Endometrium (tissue), 2 donors: ENCODE measurements around the gene NUTM1.
A peak's percentile ranks its signal among the peaks of the same experiment; 100 is the strongest.

Experiments used
- FAIRE-seq: peaks from 2 replicates; lab custom pipeline; 2012; peaks lifted over from hg19 to GRCh38; lab: Jason Lieb, UNC
- donor health status: control.
- donor health status: control.

The NUTM1 gene, protein sequence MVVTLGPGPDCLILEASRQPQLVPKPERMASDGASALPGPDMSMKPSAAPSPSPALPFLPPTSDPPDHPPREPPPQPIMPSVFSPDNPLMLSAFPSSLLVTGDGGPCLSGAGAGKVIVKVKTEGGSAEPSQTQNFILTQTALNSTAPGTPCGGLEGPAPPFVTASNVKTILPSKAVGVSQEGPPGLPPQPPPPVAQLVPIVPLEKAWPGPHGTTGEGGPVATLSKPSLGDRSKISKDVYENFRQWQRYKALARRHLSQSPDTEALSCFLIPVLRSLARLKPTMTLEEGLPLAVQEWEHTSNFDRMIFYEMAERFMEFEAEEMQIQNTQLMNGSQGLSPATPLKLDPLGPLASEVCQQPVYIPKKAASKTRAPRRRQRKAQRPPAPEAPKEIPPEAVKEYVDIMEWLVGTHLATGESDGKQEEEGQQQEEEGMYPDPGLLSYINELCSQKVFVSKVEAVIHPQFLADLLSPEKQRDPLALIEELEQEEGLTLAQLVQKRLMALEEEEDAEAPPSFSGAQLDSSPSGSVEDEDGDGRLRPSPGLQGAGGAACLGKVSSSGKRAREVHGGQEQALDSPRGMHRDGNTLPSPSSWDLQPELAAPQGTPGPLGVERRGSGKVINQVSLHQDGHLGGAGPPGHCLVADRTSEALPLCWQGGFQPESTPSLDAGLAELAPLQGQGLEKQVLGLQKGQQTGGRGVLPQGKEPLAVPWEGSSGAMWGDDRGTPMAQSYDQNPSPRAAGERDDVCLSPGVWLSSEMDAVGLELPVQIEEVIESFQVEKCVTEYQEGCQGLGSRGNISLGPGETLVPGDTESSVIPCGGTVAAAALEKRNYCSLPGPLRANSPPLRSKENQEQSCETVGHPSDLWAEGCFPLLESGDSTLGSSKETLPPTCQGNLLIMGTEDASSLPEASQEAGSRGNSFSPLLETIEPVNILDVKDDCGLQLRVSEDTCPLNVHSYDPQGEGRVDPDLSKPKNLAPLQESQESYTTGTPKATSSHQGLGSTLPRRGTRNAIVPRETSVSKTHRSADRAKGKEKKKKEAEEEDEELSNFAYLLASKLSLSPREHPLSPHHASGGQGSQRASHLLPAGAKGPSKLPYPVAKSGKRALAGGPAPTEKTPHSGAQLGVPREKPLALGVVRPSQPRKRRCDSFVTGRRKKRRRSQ

DNA sequence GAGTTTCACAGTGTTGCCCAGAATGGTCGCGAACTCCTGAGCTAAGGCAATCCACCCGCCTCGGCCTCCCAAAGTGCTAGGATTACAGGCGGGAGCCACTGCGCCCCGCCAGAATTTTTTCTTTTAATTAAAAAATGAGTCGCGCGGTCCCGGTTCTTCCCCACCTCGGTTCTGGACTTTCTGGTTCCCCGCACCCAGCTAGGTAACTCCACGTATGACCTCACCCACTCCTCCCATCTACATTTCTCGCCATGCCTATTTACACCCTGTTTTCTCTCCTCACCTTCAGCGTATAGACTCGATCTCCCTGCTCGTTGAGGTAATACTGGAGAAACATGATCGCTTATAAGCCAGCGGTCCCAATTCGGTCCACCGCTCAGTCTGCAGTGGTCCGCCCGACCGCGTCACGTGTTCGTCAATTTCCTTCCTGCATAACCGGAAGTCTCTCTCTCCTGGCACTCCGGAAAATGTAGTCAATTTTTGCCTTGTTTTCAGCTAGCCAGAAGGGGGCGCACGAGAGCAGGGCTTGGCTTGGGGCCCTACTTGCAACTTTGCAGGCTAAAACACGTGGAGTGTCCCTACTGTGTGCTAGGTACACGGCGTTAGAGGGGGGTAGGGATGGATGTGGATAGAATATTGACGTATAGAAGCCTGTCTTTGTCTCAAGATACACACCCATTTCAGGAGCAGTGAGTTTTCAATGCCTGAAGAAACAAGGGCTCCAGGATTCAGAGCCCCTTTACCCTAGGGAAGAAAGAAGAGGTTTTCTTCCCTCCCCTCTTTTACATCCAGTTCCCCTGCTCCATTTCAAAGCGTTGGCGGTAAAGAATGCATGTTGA, at the start of gene NUTM1, which contains the start of gene NOP10:
Gene NUTM1 (plus strand): TSS at position 579 of the 839 bp plus-strand sequence. CDS start 382 bp downstream, outside the sequence.
Gene NOP10 (minus strand): TSS at position 400 of the 839 bp plus-strand sequence. CDS start 63 bp downstream, at position 337.
- FAIRE-seq = peak; percentile 67

DNA sequence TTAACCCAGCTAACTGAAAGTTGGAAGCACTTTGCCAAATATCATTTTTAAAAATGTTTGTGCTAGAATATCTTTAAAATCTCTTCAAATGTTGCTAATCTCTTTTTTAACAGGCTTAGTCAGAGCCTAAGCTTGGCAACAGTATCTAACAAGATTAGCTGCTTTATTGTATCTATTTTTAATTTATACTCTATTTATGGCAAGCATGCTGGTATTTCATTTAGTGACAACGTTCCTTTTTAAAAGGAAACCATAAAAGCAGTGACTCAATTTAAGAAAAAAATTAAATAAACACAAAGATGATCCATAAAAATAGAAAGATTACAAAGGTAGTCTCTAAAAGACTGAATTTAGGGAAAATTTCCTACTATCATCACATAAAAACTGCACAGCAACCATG, 46.1 kb upstream of the NUTM1 start:
- FAIRE-seq = no peak

DNA sequence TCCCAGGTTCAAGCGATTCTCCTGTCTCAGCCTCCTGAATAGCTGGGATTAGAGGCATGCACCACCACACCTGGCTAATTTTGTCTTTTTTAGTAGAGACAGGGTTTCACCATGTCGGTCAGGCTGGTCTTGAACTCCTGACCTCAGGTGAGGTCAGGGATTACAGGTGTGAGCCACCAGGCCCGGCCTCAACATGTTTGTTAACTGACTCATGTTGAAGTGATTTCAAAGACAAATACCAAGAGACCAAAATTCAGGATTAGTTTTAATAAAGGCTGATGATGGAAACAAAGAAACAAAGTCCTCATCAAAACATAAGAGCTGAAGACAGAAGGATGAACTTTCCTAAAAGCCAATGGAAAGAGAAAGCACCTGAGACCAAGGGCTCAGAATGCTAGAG, 42.1 kb upstream of the NUTM1 start:
- FAIRE-seq = no peak

DNA sequence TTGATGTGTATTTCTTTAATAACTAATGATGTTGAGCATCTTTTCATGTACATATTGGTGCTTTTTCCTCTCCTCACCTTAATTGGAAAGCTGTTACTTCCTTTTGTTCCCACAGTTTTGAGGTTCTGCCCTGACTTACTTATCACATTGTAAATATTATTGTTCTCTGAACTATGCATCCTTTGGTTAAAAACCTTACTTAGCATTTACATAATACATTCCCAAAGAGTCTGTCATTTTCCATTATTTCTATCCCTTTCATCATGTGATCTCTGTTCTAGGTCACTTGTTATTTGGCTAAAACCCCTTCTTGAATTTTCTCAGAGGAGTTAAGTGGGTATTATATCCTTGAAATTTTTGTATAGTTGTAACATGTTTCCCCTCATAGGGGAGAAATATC, 38.5 kb upstream of the NUTM1 start:
- no peak for FAIRE-seq

DNA sequence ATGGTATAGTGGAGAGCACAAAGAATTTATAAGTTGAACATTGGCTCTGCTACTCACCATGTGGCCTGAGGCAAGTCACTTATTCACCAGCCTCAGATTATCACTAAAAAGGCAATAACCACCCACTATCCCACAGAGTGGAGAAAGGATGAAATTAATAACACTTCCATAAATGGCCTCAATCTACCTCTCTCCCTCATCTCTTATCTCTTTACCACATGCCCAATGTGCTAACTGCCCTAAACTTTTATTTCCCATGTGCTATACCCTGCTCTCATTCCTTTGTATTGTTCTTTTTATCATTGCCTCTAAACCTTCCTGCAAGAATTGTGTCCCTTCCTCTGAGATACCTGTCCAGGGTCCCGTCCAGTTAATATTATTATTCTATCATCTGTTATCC, 31.6 kb upstream of the NUTM1 start:
- FAIRE-seq = no peak

DNA sequence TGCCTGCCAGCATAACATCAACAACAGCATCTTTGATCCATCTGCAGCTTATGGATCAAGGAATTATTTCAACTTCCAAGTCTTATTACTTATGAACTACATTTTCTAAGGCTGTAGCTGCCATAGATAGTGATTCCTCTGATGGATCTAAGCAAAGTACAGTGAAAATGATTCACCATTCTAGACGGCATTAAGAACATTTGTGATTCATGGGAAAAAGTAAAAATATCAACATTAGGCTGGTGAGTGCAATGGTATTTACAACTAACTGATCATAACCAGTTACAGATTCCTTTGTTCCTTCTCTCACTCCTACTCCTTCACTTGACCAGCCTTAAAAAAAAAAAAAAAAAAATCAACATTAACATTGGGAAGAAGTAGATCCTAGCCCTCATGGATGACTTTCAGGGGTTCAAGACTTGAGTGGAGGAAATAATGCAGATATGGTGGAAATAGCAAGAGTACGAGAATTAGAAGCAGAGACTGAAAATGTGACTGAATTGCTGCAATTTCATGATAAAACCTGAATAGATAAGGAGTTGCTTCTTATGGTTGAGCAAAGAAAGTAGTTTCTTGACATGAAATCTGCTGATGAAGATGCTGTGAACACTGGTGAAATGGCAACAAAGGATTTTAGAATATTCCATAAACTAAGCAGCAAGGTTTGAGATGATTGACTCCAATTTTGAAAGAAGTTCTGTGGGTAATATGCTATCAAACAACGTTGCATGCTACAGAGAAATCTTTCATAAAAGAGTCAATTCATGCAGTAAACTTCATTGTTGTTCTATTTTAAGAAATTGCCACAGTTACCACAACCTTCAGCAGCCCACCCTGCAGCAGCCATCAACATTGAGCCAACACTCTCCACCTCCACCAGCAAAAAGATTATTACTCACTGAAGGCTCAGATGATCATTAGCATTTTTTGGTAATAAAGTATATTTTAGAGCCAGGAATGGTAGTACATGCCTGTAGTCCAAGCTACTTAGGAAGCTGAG, 28.3 kb upstream of the NUTM1 start:
- FAIRE-seq = no peak

DNA sequence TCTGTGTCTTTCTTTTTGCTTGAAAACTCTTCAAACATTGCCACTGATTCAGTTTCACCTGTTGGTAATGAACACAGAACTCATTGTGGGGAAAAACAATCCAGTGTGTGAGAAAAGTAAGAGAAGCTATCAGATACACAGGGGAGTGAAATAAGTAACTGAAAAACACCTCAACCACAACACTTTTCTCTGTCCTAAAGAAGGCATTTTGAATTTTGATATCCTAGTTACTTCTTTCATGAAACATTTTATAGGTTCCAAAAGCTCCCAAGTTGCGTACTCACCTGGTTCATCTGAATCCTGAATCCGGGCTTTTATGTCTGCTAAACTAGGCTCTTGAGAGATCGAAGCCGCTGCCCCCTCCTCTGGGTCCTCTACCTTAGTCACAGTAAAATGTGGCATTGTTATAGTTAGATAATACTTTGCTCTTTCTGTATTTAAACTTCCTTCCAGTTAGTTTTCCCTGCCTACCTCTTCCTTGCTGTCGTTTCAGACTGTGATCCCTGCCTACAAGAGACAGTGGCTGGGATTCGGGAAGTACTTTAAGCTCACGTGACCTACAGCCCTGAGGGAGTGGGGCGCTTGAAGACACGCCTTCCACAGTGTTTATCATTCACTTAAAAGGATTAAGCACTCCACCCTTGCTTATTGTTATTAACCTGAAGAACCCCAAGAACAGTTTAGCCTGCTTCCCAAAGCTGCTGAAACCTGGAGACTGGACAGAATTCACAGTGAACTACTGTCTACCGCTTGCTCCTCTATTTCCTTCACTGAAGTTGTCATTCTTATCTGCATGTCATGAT, 24.6 kb upstream of the NUTM1 start:
- FAIRE-seq = peak; percentile 62

DNA sequence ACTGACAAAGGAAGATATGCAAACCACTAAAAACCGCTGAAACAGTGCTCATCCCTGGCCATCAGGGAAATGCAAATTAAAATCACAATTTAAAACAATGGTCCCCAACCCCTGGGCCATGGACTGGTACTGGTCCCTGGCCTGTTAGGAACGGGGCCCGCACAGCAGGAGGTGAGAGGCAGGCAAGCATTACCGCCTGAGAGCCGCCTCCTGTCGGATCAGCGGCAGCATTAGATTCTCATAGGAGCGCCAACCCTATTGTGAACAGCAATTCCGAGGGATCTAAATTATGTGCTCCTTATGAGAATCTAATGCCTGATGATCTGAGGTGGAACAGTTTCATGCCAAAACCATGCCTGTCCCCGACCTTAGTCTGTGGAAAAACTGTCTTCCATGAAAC, 19.9 kb upstream of the NUTM1 start:
- no peak for FAIRE-seq

DNA sequence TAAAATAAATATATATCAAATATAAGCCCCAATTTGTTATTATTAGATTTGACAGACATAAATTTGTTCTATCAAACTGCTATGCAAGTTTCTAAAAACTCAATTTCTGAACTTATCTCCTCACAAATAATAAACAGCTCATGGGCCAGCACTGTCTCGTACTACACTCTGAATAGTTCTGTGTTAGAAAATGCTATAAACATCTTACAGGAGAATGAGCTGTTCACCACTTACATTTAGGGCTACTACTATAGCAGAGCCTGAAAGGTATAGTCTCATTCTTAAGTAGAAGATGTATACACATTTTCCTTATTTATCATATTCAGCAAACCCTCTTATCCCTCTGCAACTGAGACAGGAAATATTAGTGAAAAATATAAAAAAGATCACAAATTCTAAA, 18.2 kb upstream of the NUTM1 start:
- FAIRE-seq = no peak

DNA sequence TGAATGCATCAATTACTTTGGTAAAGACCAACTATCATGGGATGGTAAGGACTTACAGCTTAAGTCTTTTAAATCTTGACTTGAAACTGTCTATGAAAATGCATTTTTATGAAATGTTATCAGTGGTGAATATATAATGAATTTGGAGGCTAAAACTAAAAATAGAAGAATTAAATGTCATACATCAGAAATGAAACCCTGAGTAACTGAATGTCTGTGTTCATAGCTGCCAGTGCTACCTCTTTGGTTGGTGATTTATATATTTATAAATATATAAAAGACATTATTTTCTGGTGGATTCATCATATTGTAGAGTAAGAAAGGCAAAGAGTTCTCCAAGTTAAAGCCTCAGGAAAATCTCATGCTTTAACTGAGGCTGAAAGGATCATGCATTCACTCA, 17.7 kb upstream of the NUTM1 start:
- no peak for FAIRE-seq

DNA sequence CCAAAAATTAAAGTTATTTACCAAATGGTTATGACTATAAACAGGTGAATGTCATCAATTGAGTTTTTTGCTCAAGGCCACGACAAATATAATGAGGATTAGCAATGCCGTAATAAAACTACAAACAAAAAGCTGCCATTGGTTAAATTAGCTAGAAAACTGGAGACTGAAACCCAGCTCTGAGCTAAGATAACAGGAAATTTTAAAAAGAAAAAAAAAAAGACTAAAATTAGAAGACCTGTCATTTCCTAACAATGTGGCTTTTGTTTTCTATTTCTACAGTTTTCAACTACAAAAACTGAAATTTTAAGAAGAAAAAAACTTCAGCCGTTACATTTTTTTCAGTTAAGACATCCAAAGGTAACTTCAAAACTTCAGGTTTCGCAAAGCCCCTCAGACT, 15.2 kb upstream of the NUTM1 start:
- no peak for FAIRE-seq

DNA sequence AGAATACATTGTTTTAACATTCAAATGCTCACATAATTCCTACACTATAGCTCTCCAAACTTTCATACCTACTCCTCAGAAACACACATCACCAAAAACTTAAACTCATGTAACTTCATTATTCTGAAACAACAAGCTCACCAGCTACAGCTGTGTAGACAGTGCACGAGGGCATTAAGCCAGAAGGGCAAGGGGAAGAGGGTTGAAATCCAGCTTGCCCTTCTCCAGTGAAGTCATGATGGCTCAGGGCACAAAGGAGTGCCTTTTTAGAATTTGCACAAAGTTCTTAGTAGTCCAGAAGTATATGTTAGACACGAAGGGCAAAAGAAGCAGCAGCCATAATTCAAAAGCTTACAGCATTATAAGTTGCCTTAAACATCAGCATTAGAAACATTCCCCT, 14.1 kb upstream of the NUTM1 start:
- no peak for FAIRE-seq

DNA sequence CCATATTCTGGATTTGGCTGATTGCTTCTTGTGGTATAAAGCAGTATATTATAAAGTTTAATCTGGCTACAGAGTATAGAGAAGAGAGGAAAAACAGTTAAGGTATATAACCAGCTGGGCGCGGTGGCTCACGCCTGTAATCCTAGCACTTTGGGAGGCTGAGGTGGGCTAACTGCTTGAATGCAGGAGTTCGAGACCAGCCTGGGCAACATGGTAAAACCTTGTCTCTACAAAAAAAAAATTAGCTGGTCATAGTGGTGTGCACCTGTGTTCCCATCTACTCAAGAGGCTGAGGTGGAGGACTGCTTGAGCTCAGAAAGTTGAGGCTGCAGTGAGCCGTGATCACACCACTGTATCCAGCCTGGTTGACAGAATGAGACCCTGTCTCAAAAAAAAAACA, 12.8 kb upstream of the NUTM1 start:
- no peak for FAIRE-seq

DNA sequence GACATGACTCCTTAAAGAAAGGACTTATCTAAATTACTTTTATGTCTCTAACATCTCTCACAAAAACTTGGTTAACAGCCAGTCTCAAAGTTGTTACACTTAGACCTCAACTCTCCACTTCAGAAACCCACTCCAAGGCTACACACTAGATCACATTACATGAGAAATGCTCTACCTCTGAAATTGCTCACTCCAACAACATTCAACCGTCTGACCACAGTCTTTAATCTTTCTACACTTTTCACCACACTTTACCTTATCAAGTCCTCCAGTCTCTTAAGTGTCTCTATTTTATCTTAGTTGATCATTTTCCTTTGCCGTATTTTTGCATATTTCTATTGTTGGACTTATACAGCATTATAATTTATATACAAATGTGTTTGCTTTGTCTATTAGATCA, 11.3 kb upstream of the NUTM1 start:
- no peak for FAIRE-seq

DNA sequence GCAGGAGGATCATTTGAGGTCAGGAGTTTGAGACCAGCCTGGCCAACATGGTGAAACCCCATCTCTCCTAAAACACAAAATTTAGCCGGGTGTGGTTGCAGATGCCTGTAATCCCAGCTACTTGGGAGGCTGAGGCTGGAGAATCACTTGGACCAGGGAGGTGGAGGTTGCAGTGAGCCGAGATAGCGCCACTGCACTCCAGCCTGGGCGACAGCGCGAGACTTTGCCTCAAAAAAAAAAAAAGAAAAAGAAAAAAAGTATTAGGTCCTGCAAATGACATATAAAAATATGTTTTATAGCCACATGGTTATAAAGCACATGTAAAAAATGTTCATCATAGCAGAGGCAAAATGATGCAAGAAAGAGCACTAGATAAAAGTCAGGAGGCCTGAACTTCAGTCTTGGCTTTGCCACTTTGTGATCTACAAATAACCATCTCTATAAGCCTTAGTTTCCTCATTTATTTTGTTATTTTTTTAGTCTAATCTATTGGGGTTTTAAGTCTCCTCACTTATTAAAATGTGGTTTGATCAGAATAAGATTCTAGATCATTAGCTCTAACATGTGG, 10.5 kb upstream of the NUTM1 start:
- FAIRE-seq = no peak

DNA sequence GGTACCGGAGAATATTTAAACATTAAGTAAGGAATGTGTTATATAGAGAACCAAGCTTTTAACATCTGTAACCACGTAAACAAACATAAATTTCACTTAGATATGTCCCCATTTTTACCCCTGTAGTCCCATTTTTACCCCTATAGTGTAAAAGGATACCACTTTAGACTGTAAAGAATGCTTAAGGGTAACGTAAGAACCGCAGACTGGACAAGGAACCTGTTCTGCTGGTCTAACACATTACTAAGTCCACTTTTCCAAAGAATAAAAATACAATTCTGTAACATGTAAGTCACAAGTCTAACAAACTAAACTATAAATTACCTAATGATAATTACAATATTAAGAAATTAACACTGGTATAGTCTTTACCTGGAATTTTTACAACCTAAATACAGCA, 8.4 kb upstream of the NUTM1 start:
- FAIRE-seq = no peak

DNA sequence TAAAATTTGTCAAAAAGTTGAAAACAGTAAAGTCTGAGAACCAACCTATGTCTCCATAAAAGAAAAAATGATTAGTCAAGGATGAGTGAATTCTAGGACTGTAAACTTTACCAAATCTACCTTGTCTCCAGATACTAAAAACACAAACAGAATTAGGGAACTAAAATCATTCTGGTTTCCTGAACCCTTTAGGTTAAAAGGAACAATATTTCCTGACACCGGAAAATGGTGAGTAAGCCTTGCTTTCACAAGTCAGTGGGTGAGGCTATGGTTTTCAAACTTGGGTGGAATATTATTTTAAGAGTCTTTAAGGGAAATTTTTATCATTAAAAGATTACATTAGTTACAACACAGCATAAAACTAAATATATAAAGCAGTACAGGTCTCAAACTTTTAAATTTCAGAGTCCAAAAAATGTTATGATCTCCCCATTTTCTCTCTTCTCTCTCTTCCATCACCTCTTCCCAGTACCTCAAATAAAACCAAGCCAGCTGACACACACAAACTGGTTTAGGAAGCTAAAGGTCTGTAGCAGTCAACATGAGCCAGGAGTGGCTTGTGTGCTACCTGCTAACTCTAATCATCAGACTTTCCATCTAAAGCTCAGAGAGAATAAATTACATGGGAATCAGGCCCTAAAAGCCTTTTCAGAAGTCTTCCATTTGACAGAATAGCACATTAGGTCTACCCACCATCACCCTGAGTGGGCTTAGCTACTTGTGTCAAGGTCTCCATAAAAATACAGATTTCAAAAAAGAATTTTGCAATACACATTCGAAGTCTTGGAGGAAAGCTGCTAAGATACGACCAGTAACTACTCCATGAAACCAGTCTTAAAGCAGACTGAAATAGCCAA, 7.7 kb upstream of the NUTM1 start:
- FAIRE-seq = no peak
